GM20000 (cell line): ENCODE data around the gene CNN2.

ENCODE experiments used
- DNase-seq: peaks from one replicate; pipeline ENCODE4 v3.0.0; 2012; ENCODE audit warnings: low spot score
- CTCF ChIP-seq: IDR thresholded peaks from 2 replicates; pipeline ENCODE4 v1.5.1; 2012; ENCODE audit warnings: mild to moderate bottlenecking, control low read depth; ENCODE audit errors: extremely low read depth, missing control alignments

The CNN2 gene

GRCh38 chr19:991932-992669 lies 34.3 kb upstream of the CNN2 start:
- no peak for DNase-seq
- no peak for TF ChIP-seq CTCF

GRCh38 chr19:992670-993055 lies 33.7 kb upstream of the CNN2 start:
- TF ChIP-seq CTCF = no peak
- no peak for DNase-seq

- TF ChIP-seq CTCF = no peak
- no peak for DNase-seq
Measured at GRCh38 chr19:993361-993830, 33.0 kb upstream of the CNN2 start.

- TF ChIP-seq CTCF = no peak
- DNase-seq = no peak
Measured at GRCh38 chr19:993831-994393, 32.5 kb upstream of the CNN2 start.

- no peak for TF ChIP-seq CTCF
Measured at GRCh38 chr19:994516-994915, 31.9 kb upstream of the CNN2 start.

DNA sequence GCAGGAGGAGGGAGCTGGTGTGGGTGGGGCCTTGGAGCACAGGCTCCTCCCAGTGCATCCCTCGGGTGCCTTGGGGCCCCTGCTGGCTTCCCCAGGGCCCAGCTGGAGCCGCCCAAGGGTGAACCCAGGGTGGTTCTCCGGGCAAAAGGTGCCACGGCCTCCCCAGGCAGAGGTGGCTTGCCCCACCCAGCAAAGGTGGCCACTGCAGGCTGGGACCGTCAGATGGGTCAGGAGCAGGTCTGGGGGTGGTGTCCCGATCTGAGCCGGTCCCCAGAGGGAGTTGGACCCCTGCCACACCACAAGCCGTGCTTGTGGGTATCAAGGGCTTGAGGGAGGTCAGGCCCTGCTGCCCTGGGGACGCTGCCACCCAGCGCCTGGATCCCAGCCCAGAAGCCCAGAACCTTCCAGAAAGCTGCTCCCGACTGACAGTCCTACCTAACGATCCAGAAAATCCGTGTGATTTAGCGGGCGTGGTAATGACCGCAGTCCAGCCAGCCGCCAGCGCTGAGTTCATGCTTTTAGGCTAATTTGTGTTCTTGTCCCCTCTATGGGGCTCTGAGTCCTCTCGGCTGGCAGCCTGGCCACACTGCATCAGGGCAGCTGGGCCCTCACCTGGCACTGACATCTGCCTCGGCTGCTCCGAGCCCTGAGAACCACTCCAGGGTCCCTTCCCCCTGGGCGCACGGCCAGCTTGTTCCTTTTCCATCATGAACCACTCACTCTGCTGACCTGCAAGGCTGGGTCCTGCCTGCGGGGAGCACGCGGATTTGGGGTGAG lies 31.2 kb upstream of the CNN2 start:
- no peak for TF ChIP-seq CTCF
- DNase-seq = no peak

More at GRCh38 chr19:994516-994915, 31.9 kb upstream of the CNN2 start:
- no peak for DNase-seq
